ENCODE data around the gene SMC2.

The SMC2 gene

GRCh38 chr9:104093647-104094533, at the start of gene SMC2:
Gene SMC2, plus strand, starts transcription at chr9:104094309. Its CDS starts 1,076 bp downstream, at chr9:104095385.
- peak; percentile 97 for DNase-seq

GRCh38 chr9:104068546-104068945, 25.6 kb upstream of the SMC2 start:
- no peak for DNase-seq

- DNase-seq: no peak
Observed at GRCh38 chr9:104069288-104069687, 24.8 kb upstream of the SMC2 start.

GRCh38 chr9:104071589-104071988, 22.5 kb upstream of the SMC2 start:
- DNase-seq: no peak

GRCh38 chr9:104073098-104073769, 20.9 kb upstream of the SMC2 start:
- no peak for DNase-seq

GRCh38 chr9:104073770-104074133, 20.4 kb upstream of the SMC2 start:
- no peak for DNase-seq

- DNase-seq: no peak
Observed at GRCh38 chr9:104074876-104075275, 19.2 kb upstream of the SMC2 start.

- no peak for DNase-seq
Observed at GRCh38 chr9:104075801-104076753, 18.0 kb upstream of the SMC2 start.

GRCh38 chr9:104078596-104078995, 15.5 kb upstream of the SMC2 start:
- DNase-seq: no peak

GRCh38 chr9:104080983-104081382, 13.1 kb upstream of the SMC2 start:
- DNase-seq: no peak

GRCh38 chr9:104082168-104082567, 11.9 kb upstream of the SMC2 start:
- no peak for DNase-seq

GRCh38 chr9:104085525-104085924, 8.6 kb upstream of the SMC2 start:
- DNase-seq: no peak

GRCh38 chr9:104087894-104088293, 6.2 kb upstream of the SMC2 start:
- DNase-seq: no peak

GRCh38 chr9:104088416-104088815, 5.7 kb upstream of the SMC2 start:
- no peak for DNase-seq

- DNase-seq: no peak
Observed at GRCh38 chr9:104090578-104090977, 3.5 kb upstream of the SMC2 start.

- no peak for DNase-seq
Observed at GRCh38 chr9:104091116-104091515, 3.0 kb upstream of the SMC2 start.

GRCh38 chr9:104091708-104092107, 2.4 kb upstream of the SMC2 start:
- DNase-seq: no peak

GRCh38 chr9:104092192-104092591, 1.9 kb upstream of the SMC2 start:
- no peak for DNase-seq

GRCh38 chr9:104092875-104093600, 1.1 kb upstream of the SMC2 start:
- DNase-seq: no peak

GRCh38 chr9:104094534-104095015, 466 bp downstream of the SMC2 start:
- DNase-seq: no peak

GRCh38 chr9:104099630-104100029, 5.5 kb downstream of the SMC2 start:
- DNase-seq: no peak

- no peak for DNase-seq
Observed at GRCh38 chr9:104104360-104104759, 10.3 kb downstream of the SMC2 start.
